CD8-positive, alpha-beta memory T cell (primary cell): ENCODE measurements around the gene MINDY4. TPM values are rescaled to one million over a fixed set of nuclear protein-coding genes. Genes with fewer than 3 reads are reported as not detected.
A peak's percentile ranks its signal among the peaks of the same experiment; 100 is the strongest.
"Not testable (repeated sequence)": the region's sequence is repeated elsewhere in the genome, so short reads cannot be mapped to it uniquely, and the experiment has no call there.

Source experiments
- CTCF ChIA-PET: fragments of 350-600 bp; sonication (Branson Sonifier 250); formaldehyde crosslinking; loops from one replicate; lab custom pipeline; 2021; ENCODE audit warnings: antibody characterized with exemption; lab: Charles Lee
- POLR2A ChIA-PET: fragments of 350-600 bp; sonication (Branson Sonifier 250); formaldehyde crosslinking; loops from one replicate; lab custom pipeline; 2021; ENCODE audit warnings: antibody characterized with exemption; lab: Charles Lee
- DNase-seq, 5 donors: peaks; one replicate each; pipeline versions ENCODE4 v3.0.0 to v3.0.0-alpha.2; 2020 to 2022; ENCODE audit warnings: mixed read lengths in 1 of 5
- H3K27ac ChIP-seq: one replicate; pipeline ENCODE4 v1.7.0; 2013; ENCODE audit warnings: low read depth, mild to moderate bottlenecking, low read length, moderate library complexity
- H3K27me3 ChIP-seq: 2 replicates; pipeline ENCODE4 v1.7.0; 2013; ENCODE audit warnings: low read length, mild to moderate bottlenecking; ENCODE audit not compliant: insufficient read depth, poor library complexity, severe bottlenecking
- H3K36me3 ChIP-seq: 2 replicates; pipeline ENCODE4 v1.7.0; 2013; ENCODE audit warnings: mild to moderate bottlenecking, low read length, moderate library complexity; ENCODE audit not compliant: insufficient read depth
- H3K4me1 ChIP-seq: 2 replicates; pipeline ENCODE4 v1.7.0; 2013; ENCODE audit warnings: mild to moderate bottlenecking, low read length, moderate library complexity; ENCODE audit not compliant: insufficient read depth
- H3K4me3 ChIP-seq: 2 replicates; pipeline ENCODE4 v1.7.0; 2013; ENCODE audit warnings: mild to moderate bottlenecking, low read length
- H3K9me3 ChIP-seq: 2 replicates; pipeline ENCODE4 v1.7.0; 2013; ENCODE audit warnings: mild to moderate bottlenecking, low read length
- H3K27ac Mint-ChIP-seq, 8 donors: one replicate each; pipeline ENCODE4 v1.8.0; 2020 to 2021; ENCODE audit warnings: mixed read lengths in 8 of 8, mild to moderate bottlenecking in 6 of 8, inconsistent platforms in 3 of 8, moderate library complexity in 3 of 8
- H3K27me3 Mint-ChIP-seq, 2 donors: one replicate each; pipeline ENCODE4 v1.8.0; 2020 to 2021; ENCODE audit warnings: mixed read lengths in 2 of 2, mild to moderate bottlenecking in 1 of 2, moderate library complexity in 1 of 2
- H3K36me3 Mint-ChIP-seq, 3 donors: one replicate each; pipeline ENCODE4 v1.8.0; 2020 to 2021; ENCODE audit warnings: mixed read lengths in 3 of 3, inconsistent platforms in 1 of 3, mild to moderate bottlenecking in 1 of 3
- H3K4me1 Mint-ChIP-seq, 3 donors: one replicate each; pipeline ENCODE4 v1.8.0; 2020 to 2021; ENCODE audit warnings: mixed read lengths in 3 of 3, inconsistent platforms in 1 of 3, mild to moderate bottlenecking in 1 of 3
- H3K4me3 Mint-ChIP-seq, 7 donors: one replicate each; pipeline ENCODE4 v1.8.0; 2020 to 2021; ENCODE audit warnings: mixed read lengths in 7 of 7, mild to moderate bottlenecking in 6 of 7, moderate library complexity in 4 of 7, inconsistent platforms in 2 of 7
- H3K9me3 Mint-ChIP-seq, 5 donors: one replicate each; pipeline ENCODE4 v1.8.0; 2020 to 2022; ENCODE audit warnings: mixed read lengths in 5 of 5, mild to moderate bottlenecking in 3 of 5, moderate library complexity in 2 of 5, inconsistent platforms in 1 of 5
- polyA plus RNA-seq: library from polyadenylated mRNA; unstranded; fragments of 300-500 nt; fragmentation: Illumina TruSeq; gene quantifications from one replicate; pipeline ENCODE4 v1.2.3, GENCODE V29; 2021
- total RNA-seq, 2 experiments: library from RNA; stranded (reverse); gene quantifications; one replicate each; pipeline ENCODE4 v1.2.3, GENCODE V29; 2021

The MINDY4 gene
- total and polyA plus RNA-seq, 3 experiments from 2014 or later, result 1.0 to 2.6 (median 2.4) TPM

DNA sequence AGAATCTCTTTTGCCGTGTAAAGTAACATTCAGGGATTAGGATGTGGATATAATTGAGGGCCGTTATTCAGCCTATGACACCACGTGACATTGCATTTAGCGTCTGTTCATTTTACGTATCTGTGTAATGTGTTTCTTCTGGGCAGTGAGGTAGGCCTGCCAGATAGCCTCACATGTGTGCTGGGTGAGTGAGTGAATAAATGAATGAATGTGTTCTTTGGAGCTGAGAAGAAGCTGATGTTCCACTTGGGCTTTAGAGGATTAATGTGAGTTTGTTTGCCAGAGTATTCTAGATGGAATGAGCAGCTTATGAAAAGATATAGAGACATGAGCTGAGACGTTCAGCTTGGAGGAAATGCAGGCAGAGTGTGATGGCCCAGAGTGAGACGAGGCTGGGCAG, 55.0 kb downstream of the MINDY4 start:
- no peak for DNase-seq
- Histone ChIP-seq H3K4me1 (no peaks in the 10 kb centered on the region), H3K36me3 (no peaks in the 10 kb centered on the region), H3K27me3 (no peaks in the 10 kb centered on the region), H3K4me3 (no peak overlapping the region), H3K27ac (no peak overlapping the region), H3K9me3 (no peaks in the 10 kb centered on the region)
- H3K27ac Mint-ChIP-seq, result no peak overlapping the region
- H3K36me3 Mint-ChIP-seq, result peaks cover 0 to 24% (median 6%) of the 10 kb centered on the region in 3 donors
- peaks cover 5 to 7% of the 10 kb centered on the region in 2 donors for H3K27me3 Mint-ChIP-seq
- no peak overlapping the region for H3K4me3 Mint-ChIP-seq
- CTCF ChIA-PET, result no interaction called here
- POLR2A ChIA-PET, result no interaction called here
- H3K9me3 Mint-ChIP-seq, result peaks cover 0 to 4% (median under 1%) of the 10 kb centered on the region in 5 donors
- no peaks in the 10 kb centered on the region for H3K4me1 Mint-ChIP-seq

DNA sequence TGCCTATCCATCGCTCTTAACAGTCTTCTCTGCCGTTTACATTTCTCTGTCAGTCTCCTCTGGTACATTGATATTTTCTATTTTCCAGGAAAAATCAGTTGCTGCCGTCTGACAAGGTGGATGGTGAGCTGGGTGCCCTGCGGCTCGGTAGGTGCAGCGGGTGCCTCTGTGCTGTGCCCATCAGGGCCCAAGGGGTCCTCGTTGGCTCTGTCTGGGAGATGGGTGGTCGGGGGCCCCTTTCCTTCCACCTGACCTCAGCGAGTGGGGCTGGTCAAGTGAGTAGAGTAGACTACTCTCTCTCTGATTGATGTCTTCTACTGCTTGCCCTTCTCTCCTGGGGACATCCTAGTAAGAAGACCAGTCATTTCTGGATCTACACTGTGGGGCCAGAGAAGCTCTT, 57.4 kb downstream of the MINDY4 start:
- Histone ChIP-seq H3K4me1 (no peaks in the 10 kb centered on the region), H3K9me3 (no peaks in the 10 kb centered on the region), H3K4me3 (no peak overlapping the region), H3K27ac (no peak overlapping the region), H3K27me3 (no peaks in the 10 kb centered on the region), H3K36me3 (no peaks in the 10 kb centered on the region)
- peaks cover 5 to 6% of the 10 kb centered on the region in 2 donors for H3K27me3 Mint-ChIP-seq
- H3K36me3 Mint-ChIP-seq, result peaks cover 5 to 45% (median 8%) of the 10 kb centered on the region in 3 donors
- H3K4me3 Mint-ChIP-seq, result no peak overlapping the region
- POLR2A ChIA-PET, result no interaction called here
- no peaks in the 10 kb centered on the region for H3K4me1 Mint-ChIP-seq
- CTCF ChIA-PET, result no interaction called here
- no peak overlapping the region for H3K27ac Mint-ChIP-seq
- peaks cover 5 to 10% (median 7%) of the 10 kb centered on the region in 5 donors for H3K9me3 Mint-ChIP-seq
- no peak for DNase-seq

GRCh38 chr7:30829471-30829870, 58.3 kb downstream of the MINDY4 start:
- CTCF ChIA-PET, result no interaction called here
- H3K27ac ChIP-seq, result no peak overlapping the region
- H3K9me3 Mint-ChIP-seq, result peaks cover 5 to 17% (median 8%) of the 10 kb centered on the region in 5 donors

GRCh38 chr7:30831227-30831626, 60.0 kb downstream of the MINDY4 start:
- ChIA-PET CTCF (no interaction called here), POLR2A (no interaction called here)
- no peak overlapping the region for H3K27ac Mint-ChIP-seq
- no peaks in the 10 kb centered on the region for H3K9me3 ChIP-seq
- no peak overlapping the region for H3K4me3 ChIP-seq
- H3K36me3 Mint-ChIP-seq, result peaks cover 8 to 44% (median 12%) of the 10 kb centered on the region in 3 donors
- no peaks in the 10 kb centered on the region for H3K4me1 Mint-ChIP-seq
- no peak for DNase-seq
- no peaks in the 10 kb centered on the region for H3K36me3 ChIP-seq
- H3K27ac ChIP-seq, result no peak overlapping the region
- peaks cover 0 to 6% of the 10 kb centered on the region in 2 donors for H3K27me3 Mint-ChIP-seq
- no peaks in the 10 kb centered on the region for H3K27me3 ChIP-seq
- H3K4me1 ChIP-seq, result no peaks in the 10 kb centered on the region
- no peak overlapping the region for H3K4me3 Mint-ChIP-seq
- H3K9me3 Mint-ChIP-seq, result peaks cover 5 to 23% (median 14%) of the 10 kb centered on the region in 5 donors

More at GRCh38 chr7:30829471-30829870, 58.3 kb downstream of the MINDY4 start:
- Mint-ChIP-seq H3K4me3 (no peak overlapping the region), H3K4me1 (no peaks in the 10 kb centered on the region), H3K27me3 (peaks cover 5 to 6% of the 10 kb centered on the region in 2 donors), H3K27ac (peak overlapping the region in 2 of 8 donors; percentile 6 to 39), H3K36me3 (peaks cover 5 to 46% (median 8%) of the 10 kb centered on the region in 3 donors)
- no peaks in the 10 kb centered on the region for H3K4me1 ChIP-seq
- POLR2A ChIA-PET, result no interaction called here
- no peaks in the 10 kb centered on the region for H3K36me3 ChIP-seq
- H3K9me3 ChIP-seq, result no peaks in the 10 kb centered on the region
- no peak for DNase-seq
- H3K27me3 ChIP-seq, result no peaks in the 10 kb centered on the region
- no peak overlapping the region for H3K4me3 ChIP-seq

GRCh38 chr7:30831936-30832335, 60.7 kb downstream of the MINDY4 start:
- peaks cover 8 to 41% (median 10%) of the 10 kb centered on the region in 3 donors for H3K36me3 Mint-ChIP-seq
- no peaks in the 10 kb centered on the region for H3K27me3 ChIP-seq

DNA sequence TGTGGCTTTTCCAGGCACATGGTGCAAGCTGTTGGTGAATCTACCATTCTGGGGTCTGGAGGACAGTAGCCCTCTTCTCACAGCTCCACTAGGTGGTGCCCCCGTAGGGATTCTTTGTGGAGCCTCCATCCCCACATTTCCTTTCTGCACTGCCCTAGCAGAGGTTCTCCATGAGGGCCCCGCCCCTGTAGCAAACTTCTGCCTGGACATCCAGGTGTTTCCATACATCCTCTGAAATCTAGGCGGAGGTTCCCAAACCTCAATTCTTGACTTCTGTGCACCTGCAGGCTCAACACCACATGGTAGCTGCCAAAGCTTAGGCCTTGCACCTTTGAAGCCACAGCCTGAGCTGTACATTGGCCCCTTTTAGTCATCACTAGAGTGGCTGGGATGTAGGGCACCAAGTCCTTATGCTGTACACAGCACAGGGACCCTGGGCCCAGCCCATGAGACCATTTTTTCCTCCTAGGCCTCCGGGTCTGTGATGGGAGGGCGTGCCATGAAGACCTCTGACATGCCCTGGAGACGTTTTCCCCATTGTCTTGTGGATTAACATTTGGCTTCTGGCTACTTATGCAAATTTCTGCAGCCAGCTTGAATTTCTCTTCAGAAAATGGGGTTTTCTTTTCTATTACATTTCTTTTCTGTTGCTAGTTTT, 62.9 kb downstream of the MINDY4 start:
- H3K27ac ChIP-seq, POLR2A ChIA-PET, H3K27me3 Mint-ChIP-seq, H3K27me3 ChIP-seq, H3K36me3 ChIP-seq, H3K9me3 ChIP-seq, CTCF ChIA-PET, H3K27ac Mint-ChIP-seq, DNase-seq, H3K4me1 Mint-ChIP-seq, H3K4me1 ChIP-seq, H3K4me3 Mint-ChIP-seq, H3K4me3 ChIP-seq: not testable (repeated sequence)
- Mint-ChIP-seq H3K9me3 (peaks cover 5 to 23% (median 14%) of the 10 kb centered on the region in 5 donors), H3K36me3 (peaks cover 8 to 36% (median 14%) of the 10 kb centered on the region in 3 donors)

More at GRCh38 chr7:30831936-30832335, 60.7 kb downstream of the MINDY4 start:
- no peak for DNase-seq
- H3K4me1 ChIP-seq, result no peaks in the 10 kb centered on the region
- no peak overlapping the region for H3K27ac Mint-ChIP-seq
- no peak overlapping the region for H3K27ac ChIP-seq
- H3K9me3 Mint-ChIP-seq, result peaks cover 5 to 23% (median 14%) of the 10 kb centered on the region in 5 donors
- CTCF ChIA-PET, result no interaction called here
- no peak overlapping the region for H3K4me3 ChIP-seq
- POLR2A ChIA-PET, result no interaction called here
- no peak overlapping the region for H3K4me3 Mint-ChIP-seq
- no peaks in the 10 kb centered on the region for H3K4me1 Mint-ChIP-seq
- H3K36me3 ChIP-seq, result no peaks in the 10 kb centered on the region
- H3K9me3 ChIP-seq, result no peaks in the 10 kb centered on the region
- peaks cover 0 to 2% of the 10 kb centered on the region in 2 donors for H3K27me3 Mint-ChIP-seq

DNA sequence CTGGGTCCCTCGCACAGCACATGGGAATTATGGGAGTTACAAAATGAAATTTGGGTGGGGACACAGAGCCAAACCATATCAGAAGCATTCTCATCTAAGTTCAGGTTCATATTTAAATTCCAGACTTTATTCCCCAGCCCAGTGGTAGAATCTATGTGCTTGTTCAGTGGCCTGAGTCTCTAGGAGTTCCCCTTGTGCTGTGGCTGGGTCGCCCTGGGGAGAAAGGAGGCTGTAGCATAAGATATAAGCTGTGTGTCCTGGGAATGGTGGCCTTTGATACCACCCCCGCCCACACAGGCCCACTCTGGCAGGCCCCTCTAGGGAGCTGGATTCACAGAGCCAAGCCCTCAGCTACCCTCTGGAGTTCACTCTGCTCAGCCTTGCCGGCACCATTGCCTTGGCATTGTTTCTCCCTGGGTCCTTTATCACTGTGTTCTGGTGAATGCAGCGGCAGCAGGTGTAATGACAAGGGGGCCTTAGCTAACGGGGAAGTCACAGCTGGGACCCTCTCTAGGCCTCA, 64.2 kb downstream of the MINDY4 start:
- H3K4me3 Mint-ChIP-seq, result no peak overlapping the region
- H3K4me1 Mint-ChIP-seq, result no peaks in the 10 kb centered on the region
- H3K27me3 Mint-ChIP-seq, result no peaks in the 10 kb centered on the region
- DNase-seq, result no peak
- no peaks in the 10 kb centered on the region for H3K4me1 ChIP-seq
- ChIA-PET CTCF (no interaction called here), POLR2A (no interaction called here)
- H3K9me3 ChIP-seq, result no peaks in the 10 kb centered on the region
- no peaks in the 10 kb centered on the region for H3K36me3 ChIP-seq
- peaks cover 5 to 23% (median 11%) of the 10 kb centered on the region in 5 donors for H3K9me3 Mint-ChIP-seq
- H3K27me3 ChIP-seq, result no peaks in the 10 kb centered on the region
- H3K36me3 Mint-ChIP-seq, result peaks cover 8 to 28% (median 14%) of the 10 kb centered on the region in 3 donors
- no peak overlapping the region for H3K27ac ChIP-seq
- H3K4me3 ChIP-seq, result no peak overlapping the region
- H3K27ac Mint-ChIP-seq, result no peak overlapping the region

- no peaks in the 10 kb centered on the region for H3K36me3 ChIP-seq
- H3K27ac ChIP-seq, result no peak overlapping the region
- DNase-seq, result no peak
- peaks cover 8 to 22% (median 11%) of the 10 kb centered on the region in 3 donors for H3K36me3 Mint-ChIP-seq
- no peak overlapping the region for H3K4me3 Mint-ChIP-seq
- H3K27me3 ChIP-seq, result no peaks in the 10 kb centered on the region
- H3K4me1 Mint-ChIP-seq, result no peaks in the 10 kb centered on the region
- ChIA-PET POLR2A (no interaction called here), CTCF (no interaction called here)
- no peak overlapping the region for H3K27ac Mint-ChIP-seq
- no peak overlapping the region for H3K4me3 ChIP-seq
- no peaks in the 10 kb centered on the region for H3K27me3 Mint-ChIP-seq
- H3K4me1 ChIP-seq, result no peaks in the 10 kb centered on the region
- H3K9me3 Mint-ChIP-seq, result peaks cover 5 to 20% (median 11%) of the 10 kb centered on the region in 5 donors
- H3K9me3 ChIP-seq, result no peaks in the 10 kb centered on the region
Measured at GRCh38 chr7:30836991-30837390, 65.8 kb downstream of the MINDY4 start.
